Measurements from ENCODE around the gene NID2. TPM values are rescaled to one million over a fixed set of nuclear protein-coding genes. Genes with fewer than 3 reads are reported as not detected.

Gene NID2
- total RNA-seq, 1 donor: 146 TPM

GRCh38 chr14:52007637-52008036 is 61.2 kb downstream of the NID2 start:
- TF ChIP-seq, protein P1, sequence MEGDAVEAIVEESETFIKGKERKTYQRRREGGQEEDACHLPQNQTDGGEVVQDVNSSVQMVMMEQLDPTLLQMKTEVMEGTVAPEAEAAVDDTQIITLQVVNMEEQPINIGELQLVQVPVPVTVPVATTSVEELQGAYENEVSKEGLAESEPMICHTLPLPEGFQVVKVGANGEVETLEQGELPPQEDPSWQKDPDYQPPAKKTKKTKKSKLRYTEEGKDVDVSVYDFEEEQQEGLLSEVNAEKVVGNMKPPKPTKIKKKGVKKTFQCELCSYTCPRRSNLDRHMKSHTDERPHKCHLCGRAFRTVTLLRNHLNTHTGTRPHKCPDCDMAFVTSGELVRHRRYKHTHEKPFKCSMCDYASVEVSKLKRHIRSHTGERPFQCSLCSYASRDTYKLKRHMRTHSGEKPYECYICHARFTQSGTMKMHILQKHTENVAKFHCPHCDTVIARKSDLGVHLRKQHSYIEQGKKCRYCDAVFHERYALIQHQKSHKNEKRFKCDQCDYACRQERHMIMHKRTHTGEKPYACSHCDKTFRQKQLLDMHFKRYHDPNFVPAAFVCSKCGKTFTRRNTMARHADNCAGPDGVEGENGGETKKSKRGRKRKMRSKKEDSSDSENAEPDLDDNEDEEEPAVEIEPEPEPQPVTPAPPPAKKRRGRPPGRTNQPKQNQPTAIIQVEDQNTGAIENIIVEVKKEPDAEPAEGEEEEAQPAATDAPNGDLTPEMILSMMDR (IDR thresholded peaks at IDR 0.05; ENCODE audit: insufficient read depth, low read length): no peak
- H3K4me3 ChIP-seq (ENCODE audit: low read depth, low read length): no peak overlapping the region
- no peak for DNase-seq (ENCODE audit: low read depth)

DNA sequence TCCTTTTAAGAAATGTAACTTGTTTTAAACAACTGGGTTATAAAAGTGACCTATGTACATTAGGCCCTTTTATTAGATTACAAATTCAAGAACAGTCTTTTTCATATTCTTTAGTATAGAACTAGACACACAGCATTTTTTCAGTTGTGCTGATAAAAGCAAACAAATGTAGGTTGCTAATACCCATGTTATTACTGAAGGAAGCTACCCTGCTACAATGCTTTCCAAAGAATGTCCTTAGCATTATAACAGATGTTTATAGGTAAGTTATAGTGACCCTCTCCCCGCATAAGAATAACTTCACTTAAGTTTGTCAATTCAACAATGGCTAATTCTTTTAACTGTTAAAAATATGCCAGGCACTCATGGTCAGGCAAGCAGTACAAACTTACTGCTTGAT is 61.6 kb downstream of the NID2 start:
- no peak for DNase-seq (ENCODE audit: low read depth)
- H3K4me3 ChIP-seq (ENCODE audit: low read depth, low read length): no peak overlapping the region
- TF ChIP-seq, protein P1 (IDR thresholded peaks at IDR 0.05; ENCODE audit: insufficient read depth, low read length): no peak

- TF ChIP-seq, protein P1 (IDR thresholded peaks at IDR 0.05; ENCODE audit: insufficient read depth, low read length): no peak
- no peak overlapping the region for H3K4me3 ChIP-seq (ENCODE audit: low read depth, low read length)
Observed at GRCh38 chr14:52006361-52006760, 62.5 kb downstream of the NID2 start.

DNA sequence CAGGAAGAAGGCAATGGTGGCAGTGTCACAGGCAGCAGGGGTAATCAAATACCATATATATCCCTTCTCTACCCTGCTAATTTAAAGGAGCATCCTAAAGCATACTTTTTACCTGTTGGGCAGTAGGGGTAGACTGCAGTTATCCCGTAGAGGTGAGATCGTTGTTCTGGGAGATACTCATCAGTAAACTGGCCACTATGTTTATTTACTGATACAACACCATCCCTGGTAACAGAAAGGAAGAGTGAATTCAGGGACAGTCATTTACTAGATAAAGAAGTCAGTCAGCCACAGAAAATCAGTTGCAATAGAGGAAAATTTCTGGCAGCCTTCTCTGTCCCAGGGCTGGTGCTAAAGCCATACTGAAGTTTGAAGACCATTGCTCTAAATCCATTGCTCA is 63.2 kb downstream of the NID2 start:
- no peak for DNase-seq (ENCODE audit: low read depth)
- H3K4me3 ChIP-seq (ENCODE audit: low read depth, low read length): no peak overlapping the region
- TF ChIP-seq, protein P1 (IDR thresholded peaks at IDR 0.05; ENCODE audit: insufficient read depth, low read length): no peak

More at GRCh38 chr14:52006361-52006760, 62.5 kb downstream of the NID2 start:
- DNase-seq (ENCODE audit: low read depth): no peak

GRCh38 chr14:52003324-52003723 is 65.5 kb downstream of the NID2 start:
- DNase-seq (ENCODE audit: low read depth): peak; percentile 58
- TF ChIP-seq, protein P1 (IDR thresholded peaks at IDR 0.05; ENCODE audit: insufficient read depth, low read length): no peak

DNA sequence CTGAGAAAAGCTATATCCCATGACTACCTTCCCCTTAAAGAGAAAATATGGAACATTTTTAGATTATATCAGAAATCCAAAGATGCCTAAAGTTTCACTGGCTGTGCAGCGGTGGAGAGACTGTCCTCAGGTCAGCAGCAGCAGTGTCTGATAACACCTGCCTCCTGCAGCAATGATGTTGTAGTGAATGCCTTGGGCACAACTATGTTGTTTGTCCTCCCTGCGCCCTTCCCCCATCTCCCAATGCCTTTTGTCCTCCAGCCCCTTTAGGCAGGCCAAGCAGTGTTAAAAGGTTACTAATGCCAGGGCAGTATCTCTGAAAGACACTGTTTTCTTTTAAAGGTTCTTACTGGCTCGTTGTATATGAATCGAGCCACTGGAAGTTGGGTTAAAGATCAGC is 66.3 kb downstream of the NID2 start:
- TF ChIP-seq, protein P1 (IDR thresholded peaks at IDR 0.05; ENCODE audit: insufficient read depth, low read length): no peak
- H3K4me3 ChIP-seq (ENCODE audit: low read depth, low read length): no peak overlapping the region
- DNase-seq (ENCODE audit: low read depth): no peak

More at GRCh38 chr14:52003324-52003723, 65.5 kb downstream of the NID2 start:
- H3K4me3 ChIP-seq (ENCODE audit: low read depth, low read length): no peak overlapping the region

GRCh38 chr14:52000696-52001095 is 68.2 kb downstream of the NID2 start:
- TF ChIP-seq, protein P1 (IDR thresholded peaks at IDR 0.05; ENCODE audit: insufficient read depth, low read length): no peak
- H3K4me3 ChIP-seq (ENCODE audit: low read depth, low read length): no peak overlapping the region
- no peak for DNase-seq (ENCODE audit: low read depth)

Data from fibroblast of the aortic adventitia (primary cell).